ENCODE data around the gene SPEN.

DNA sequence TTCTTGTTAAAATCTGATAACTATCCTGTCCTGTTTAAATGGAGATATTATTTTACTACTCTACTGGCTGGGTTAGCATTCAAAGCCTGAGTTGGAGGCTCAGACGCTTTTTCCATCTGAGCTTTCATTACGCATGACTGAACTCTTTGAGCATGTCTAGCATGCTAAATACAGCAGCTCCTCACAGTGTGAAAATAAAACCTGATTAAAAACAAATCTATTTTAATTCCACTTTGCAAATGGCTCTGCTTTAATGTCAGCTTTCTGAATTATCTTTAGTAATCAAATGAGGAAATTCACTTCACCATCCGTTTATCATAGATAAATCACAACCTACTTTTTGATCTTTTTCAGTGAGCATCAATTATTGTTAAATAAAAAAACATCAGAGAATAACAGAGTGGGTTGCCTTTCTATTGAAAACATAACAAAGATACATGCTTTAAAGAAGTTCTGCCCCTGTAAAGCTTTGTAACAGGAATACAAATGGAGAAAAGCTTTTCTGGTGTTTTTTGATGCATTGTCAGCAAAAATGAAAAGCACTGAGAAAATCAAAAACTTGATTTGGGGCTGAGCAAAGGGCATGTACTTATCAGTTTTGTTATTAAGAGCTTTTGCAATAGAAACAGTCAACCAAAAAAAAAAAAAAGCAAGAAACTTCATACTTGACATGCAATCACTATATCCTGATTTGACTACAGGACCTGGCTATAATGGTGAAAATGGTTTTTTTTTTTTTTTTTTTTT lies 3.5 kb upstream of the SPEN start:
- TF ChIP-seq, protein P1, sequence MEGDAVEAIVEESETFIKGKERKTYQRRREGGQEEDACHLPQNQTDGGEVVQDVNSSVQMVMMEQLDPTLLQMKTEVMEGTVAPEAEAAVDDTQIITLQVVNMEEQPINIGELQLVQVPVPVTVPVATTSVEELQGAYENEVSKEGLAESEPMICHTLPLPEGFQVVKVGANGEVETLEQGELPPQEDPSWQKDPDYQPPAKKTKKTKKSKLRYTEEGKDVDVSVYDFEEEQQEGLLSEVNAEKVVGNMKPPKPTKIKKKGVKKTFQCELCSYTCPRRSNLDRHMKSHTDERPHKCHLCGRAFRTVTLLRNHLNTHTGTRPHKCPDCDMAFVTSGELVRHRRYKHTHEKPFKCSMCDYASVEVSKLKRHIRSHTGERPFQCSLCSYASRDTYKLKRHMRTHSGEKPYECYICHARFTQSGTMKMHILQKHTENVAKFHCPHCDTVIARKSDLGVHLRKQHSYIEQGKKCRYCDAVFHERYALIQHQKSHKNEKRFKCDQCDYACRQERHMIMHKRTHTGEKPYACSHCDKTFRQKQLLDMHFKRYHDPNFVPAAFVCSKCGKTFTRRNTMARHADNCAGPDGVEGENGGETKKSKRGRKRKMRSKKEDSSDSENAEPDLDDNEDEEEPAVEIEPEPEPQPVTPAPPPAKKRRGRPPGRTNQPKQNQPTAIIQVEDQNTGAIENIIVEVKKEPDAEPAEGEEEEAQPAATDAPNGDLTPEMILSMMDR (conservative IDR thresholded peaks at IDR 0.05), result no peak
- TF ChIP-seq ZFX (IDR thresholded peaks at IDR 0.05), result no peak

Data from C4-2B (cell line).